ENCODE data around the gene KCNAB1.
A peak's percentile ranks its signal among the peaks of the same experiment; 100 is the strongest.
"Not testable (repeated sequence)": the region's sequence is repeated elsewhere in the genome, so short reads cannot be mapped to it uniquely, and the experiment has no call there.

The KCNAB1 gene

DNA sequence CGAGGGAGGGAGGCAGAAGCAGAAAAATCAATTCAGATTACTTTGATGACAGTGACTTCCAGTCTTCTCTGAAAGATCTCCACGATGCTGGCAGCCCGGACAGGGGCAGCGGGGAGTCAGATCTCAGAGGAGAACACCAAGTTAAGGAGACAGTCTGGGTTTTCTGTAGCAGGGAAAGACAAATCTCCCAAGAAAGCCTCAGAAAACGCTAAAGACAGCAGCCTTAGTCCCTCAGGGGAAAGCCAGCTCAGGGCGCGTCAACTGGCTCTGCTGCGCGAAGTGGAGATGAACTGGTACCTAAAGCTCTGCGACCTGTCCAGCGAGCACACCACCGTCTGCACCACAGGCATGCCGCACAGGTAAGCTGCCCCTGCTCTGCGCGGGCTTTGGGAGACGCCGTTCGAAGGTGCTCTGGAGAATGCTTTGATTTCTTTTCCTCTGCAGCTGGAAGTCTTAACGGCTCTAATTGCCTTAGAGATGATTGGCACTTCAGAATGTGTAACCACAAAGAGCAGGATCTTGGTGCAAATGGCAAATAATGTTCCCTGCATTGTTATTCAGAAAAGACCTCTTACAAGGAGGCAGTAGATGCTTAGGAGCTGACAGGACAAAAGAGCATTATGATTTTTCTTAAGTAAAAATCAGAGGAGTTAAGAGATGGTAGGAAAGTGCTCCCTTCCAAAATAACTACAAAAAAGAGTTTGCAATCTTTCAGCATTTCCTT is at the start of gene KCNAB1:
KCNAB1 (plus strand) TSS at position 51 of the 724 bp plus-strand sequence.
- no peak for DNase-seq

DNA sequence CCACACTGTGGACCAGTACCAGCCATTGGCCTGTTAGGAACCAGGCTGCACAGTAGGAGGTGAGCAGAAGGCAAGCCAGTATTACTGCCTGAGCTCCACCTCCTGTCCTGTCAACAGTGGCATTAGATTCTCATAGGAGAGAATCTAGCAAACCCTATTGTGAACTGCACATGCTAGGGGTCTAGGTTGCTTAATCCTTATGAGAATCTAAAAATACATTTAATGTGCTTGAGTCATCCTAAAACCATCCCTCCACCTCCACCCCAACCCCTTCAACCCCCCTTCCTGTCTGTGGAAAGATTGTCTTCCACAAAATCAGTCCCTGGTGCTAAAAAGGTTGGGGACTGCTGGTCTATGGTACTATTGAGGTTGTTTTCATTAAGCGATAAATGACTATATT is 49.3 kb upstream of the KCNAB1 start:
- DNase-seq = no peak

DNA sequence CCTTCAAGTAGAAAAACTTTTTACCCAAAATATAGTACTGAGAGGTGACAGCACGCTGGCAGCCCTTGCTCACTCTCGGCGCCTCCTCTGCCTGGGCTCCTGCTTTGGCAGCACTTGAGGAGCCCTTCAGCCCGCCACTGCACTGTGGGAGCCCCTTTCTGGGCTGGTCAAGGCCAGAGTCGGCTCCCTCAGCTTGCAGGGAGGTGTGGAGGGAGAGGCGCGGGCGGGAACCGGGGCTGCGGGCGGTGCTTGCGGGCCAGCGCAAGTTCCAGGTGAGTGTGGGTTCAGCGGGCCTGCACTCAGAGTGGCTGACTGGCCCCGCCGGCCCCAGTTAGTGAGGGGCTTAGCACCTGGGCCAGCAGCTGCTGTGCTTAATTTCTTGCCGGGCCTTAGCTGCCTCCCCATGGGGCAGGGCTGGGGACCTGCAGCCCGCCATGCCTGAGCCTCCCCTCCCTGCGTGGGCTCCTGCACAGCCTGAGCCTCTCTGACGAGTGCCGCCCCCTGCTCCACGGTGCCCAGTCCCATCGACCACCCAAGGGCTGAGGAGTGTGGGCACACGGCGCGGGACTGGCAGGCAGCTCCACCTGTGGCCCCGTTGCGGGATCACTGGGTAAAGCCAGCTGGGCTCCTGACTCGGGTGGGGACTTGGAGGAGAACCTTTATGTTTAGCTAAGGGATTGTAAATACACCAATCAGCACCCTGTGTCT is 47.3 kb upstream of the KCNAB1 start:
- not testable (repeated sequence) for DNase-seq

DNA sequence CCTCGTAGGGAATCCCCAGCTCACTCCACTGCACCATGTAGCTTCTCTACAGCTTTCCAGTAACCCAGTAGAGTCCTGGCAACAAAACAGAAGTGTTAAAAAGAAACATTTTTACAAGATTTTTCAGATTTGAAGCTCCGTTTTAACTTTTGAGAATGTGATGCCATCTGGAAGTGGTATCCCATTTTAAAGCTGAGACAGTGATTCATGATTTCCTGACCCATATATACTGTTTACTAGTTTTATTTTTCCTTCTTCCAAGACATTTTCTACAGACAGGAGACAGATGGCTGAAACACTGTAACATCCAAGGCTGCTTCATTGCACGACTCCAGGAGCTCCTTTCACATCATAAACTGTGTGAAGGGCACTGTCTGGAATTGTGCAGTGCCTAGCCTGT is 30.3 kb upstream of the KCNAB1 start:
- DNase-seq = no peak

DNA sequence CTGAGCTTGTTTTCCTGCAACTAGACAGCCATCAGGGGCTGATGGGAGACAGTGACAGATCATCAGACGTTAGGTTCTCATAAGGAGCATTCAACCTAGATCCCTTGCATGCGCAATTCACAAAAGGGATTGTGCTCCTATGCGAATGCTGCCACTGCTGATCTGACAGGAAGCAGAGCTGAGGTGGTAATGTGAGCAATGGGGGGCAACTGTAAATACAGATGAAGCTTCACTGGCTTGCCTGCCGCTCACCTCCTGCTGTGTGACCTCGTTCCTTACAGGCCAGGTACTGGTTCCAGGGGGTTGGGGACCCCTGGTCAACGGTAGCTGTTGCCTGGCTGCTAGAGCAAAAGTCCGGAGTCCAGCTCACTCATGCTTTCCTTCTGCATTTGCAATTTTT is 26.4 kb upstream of the KCNAB1 start:
- no peak for DNase-seq

DNA sequence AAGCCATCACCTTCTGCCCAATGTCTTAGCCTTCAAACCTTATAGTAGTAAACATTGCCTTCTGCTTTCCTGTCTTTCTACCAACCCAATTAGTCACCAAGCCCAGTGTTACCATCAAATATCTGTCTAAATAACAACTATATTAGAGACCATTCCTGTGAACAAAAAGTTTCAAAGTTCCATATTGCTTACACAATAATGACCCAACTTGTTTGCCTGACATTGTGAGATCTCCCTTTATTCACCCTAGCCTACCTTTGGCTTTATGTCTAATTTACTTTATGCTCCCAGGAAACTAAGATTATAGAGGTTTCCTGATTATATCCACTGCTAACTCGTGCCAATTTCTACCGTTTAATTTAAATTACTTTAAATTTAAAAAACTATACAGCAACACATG is 26.0 kb upstream of the KCNAB1 start:
- DNase-seq = no peak

DNA sequence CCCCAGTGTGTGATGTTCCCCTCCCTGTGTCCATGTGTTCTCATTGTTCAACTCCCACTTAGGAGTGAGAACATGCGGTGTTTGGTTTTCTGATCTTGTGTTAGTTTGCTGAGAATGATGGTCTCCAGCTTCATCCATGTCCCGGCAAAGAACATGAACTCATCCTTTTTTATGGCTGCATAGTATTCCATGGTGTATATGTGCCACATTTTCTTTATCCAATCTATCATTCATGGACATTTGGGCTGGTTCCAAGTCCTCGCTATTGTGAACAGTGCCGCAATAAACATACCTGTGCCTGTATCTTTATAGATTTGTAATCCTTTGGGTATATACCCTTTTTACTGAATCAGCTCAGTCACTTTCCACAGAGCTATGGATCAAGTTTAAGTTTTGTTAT is 24.7 kb upstream of the KCNAB1 start:
- DNase-seq = not testable (repeated sequence)

DNA sequence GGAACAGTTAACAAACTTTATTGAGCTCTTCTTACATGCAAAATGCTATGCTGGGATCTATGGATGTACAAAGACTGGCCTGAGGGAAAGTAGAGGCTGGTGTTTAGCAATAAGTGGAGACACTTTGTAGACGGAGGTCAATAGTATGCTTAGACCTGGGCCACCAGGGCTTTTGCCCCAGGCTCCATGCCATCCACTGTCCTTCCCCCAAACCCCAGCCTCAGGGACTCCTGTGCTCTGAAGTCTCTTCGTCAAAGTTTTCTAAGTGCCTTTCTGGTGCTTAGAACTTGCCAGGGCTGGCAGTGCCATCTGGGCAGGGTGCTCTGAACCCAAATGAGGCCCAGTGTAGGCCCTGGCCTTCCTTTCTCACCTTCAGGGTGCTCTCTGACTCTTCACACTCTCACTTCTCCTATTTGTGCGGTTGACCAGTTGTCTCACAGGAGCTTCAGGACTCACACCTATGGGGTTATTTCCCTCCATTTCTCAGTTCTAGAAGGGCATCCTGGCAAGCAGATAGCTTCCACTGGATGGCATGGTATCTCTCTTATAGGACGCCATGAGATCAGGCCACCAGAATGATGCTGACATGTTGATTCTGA is 21.8 kb upstream of the KCNAB1 start:
- no peak for DNase-seq

DNA sequence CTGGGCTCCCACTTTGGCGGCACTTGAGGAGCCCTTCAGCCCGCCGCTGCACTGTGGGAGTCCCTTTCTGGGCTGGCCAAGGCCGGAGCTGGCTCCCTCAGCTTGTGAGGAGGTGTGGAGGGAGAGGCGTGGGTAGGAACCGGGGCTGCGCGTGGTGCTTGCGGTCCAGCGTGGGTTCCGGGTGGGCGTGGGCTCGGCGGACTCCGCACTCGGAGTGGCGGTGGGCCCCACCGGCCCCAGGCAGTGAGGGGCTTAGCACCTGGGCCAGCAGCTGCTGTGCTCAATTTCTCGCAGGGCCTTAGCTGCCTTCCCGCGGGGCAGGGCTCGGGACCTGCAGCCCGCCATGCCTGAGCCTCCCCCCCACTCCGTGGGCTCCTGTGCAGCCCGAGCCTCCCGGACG is 21.0 kb upstream of the KCNAB1 start:
- not testable (repeated sequence) for DNase-seq

DNA sequence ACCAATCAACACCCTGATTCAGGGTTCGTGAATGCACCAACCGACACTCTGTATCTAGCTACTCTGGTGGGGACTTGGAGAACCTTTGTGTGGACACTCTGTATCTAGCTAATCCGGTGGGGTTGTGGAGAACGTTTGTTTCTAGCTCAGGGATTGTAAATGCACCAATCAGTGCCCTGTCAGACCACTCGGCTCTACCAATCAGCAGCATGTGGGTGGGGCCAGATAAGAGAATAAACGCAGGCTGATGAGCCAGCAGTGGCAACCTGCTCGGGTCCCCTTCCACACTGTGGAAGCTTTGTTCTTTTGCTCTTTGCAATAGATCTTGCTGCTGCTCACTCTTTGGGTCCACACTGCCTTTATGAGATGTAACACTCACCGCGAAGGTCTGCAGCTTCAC is 20.4 kb upstream of the KCNAB1 start:
- DNase-seq = not testable (repeated sequence)

DNA sequence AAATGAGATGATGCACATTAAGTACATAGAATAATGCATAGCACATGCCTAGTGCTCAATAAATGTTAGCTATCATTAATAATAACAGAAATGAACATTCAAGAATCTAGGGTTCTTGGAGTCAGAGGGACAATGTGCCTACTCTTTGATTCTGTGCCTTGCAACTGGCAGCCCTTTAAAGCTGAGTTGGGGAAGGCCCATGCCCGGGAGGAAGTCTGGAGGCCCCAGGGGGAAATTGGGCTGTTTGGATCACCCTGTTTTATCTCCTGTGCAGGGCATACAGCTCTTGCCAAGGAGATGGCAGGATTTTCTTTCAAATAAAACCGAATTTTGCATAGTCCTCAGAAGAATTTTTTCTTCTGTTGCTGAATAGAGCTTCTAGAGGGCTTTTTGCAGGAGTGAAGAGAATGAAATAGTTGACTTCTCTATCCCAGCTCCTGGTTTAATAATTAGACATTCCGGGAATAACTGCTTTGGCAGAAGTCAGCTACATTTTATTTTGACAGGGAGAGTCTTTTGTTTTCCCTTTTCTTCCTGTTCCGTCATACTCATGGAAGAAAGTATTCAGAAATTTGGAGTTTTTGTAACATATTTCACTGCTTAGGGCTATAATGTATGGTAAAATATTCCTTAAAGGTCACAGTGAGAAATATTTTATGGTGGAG is 18.0 kb upstream of the KCNAB1 start:
- DNase-seq = no peak

DNA sequence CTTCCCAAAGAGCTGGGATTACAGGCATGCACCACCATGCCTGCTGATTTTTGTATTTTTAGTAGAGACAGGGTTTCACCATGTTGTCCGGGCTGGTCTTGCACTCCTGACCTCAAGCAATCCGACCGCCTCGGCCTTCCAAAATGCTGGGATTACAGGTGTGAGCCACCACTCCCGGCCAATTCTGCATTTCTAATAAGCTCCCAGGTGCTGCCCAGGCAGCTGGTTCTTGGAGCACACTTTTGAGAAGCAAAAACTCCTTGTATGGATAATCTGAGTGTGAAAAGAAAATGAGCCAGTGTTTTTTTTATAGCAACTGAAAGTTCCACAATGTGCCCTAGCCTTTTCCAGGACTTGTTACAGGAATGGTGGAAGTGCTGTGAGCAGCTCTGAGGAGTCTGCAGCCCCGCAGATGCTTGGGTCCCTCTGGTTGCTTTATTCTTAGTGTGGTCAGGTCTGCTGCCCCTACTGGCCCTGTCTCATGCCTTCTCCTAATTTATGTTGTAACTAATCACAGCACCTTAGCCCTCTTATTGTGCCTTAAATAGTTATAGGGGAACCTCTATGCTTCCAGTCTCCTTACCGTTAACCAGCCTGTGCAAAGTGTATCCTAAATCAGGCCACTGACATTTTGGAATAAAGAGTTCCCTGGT is 13.5 kb upstream of the KCNAB1 start:
- no peak for DNase-seq

DNA sequence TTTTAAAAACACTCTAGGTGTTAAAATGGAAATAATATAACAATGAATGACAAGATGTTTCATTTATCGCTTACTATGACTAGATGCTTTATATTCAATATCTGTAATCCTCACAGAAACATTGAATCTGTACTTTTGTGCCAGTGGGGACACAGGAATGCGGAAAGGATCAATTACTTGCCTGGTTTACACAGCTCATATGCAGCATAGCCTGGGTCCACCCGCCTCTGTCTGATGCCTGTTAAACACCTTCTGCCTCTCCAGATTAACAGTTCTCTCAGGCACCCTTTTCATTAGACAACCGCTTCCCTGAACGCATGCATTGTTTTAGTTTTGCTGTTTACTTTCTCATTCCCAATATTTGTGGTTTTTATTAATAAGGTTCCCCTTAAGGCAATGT is 12.9 kb upstream of the KCNAB1 start:
- DNase-seq = no peak

DNA sequence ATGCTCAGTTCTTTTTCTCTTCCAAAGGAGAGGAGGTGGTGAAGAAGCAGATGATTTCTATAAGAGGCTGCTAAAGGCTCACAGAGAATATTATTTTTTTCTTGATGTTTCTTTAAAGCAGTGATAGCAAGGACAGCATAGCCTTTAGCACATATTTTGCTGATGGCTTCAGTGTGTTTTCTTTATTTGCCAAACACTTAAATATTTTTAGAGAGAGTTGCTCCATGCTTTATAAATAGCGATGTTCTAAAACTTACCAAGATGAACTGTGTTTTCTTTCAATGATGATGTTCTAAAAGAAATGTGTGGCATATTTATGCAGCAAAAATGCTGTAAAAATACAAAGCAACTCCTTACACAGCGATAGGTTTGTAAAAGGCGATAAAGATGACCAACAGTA is 11.8 kb upstream of the KCNAB1 start:
- DNase-seq = no peak

DNA sequence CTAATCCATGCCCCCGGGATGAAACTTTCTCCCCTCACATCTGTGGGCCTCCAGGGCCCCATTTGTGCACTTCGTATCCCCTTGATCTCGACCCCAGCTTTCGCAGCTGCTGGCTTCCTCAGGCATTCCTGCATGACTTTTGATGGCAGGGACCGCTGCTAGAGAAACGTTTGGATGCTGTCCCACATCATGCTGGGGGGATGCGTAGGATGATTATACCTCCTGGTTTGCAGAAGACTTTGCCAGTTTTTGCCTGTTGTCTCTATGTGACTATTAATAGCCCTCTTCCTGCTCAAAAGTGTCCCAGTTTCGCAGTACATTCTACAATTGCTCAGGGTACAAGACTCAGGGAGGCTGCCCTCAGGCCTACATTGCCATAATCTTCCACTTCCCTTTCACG is 10.4 kb upstream of the KCNAB1 start:
- DNase-seq = no peak

DNA sequence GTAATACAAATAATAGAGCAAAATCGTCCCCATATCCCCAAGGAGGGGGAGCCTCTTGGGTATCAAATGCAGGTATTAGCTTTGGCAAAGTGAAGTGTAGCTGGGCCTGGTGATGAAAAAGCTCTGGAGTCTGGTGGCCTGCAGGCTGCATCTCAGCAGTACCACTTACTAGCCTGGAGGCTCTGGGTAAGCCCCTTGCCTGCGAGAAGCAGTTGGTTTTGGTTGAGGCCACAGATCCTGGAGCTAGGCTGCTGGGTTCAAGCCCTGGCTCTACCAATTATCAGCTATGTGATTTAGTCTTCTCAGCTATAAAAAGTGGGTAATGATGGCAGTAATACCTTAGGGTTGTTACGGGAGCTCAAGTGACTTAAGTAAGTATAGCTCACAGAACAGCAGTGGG is 6.1 kb downstream of the KCNAB1 start:
- DNase-seq = no peak

DNA sequence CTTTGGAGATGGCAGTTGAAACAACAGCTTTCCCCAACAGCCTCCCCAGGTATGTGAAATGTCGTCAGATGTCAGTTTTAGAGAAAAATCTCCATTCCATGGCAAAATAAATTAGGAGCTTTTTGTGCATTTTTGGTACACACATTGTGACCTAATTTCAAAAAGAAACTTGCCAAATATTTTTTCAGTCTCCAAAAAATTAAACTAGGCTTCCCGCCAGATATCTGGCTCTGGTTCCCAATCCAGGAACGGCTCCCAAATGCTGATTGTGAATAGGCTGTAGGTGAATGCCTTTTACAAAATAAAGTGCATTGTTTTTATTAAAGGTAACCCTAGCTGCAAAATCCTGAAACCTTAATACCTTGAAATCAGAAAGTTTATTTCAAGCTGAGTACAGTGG is 10.9 kb downstream of the KCNAB1 start:
- DNase-seq = peak; percentile 16

DNA sequence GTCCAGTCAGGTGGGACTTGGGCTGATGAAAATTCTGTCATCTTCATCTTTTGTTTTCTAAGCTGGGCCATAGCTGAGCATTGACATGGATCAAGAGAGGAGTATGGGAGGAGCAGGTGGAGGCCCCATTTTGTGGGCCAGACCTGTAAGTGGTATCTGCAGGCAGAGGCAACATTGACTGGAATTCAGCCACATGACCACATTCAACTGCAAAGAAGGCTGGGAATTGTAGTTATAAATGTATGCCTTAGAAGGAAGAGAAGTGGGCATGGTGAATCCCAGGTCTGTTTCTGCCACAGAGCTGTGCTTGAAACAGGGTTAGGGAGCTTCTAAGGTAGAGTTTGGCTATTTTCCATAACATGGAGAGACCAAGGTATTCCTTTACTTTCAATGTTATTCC is 11.4 kb downstream of the KCNAB1 start:
- DNase-seq = no peak

DNA sequence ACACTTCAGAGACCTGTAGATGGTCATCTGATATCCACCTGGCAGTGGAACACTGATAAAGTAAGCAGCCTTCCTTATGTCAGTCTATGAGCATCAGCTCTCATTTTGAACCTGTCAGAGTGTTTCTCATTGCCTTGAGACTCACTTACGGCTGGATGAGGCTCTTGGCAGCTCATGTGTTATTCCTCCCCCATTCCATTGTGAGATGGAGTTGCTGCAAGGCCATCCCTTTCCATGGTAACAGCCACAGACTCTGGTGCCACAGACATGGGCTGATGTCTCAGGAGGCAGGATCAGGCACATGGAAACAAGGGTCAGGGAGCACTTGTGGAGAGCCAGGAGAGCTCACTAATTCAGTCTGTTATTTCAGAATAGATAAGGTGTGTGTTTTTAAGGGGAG is 11.9 kb downstream of the KCNAB1 start:
- peak; percentile 6 for DNase-seq

DNA sequence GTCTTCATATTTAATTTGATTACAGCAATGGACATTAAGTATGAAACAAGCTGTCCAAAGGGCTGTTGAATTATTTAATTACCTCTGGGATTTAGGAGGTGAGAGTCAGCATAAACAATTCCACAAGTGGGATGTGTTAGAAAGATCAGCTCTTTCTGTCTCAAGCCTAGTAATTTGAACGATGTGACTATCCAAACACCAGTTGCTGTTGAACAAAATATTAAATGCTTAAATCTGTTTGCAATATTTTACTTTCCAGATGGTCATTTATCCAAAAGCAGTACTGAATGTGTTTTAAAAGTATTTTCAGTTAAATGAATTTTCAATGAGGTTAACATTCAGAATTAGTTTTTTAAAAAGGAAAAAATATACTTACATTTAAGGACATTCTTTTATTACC is 12.7 kb downstream of the KCNAB1 start:
- no peak for DNase-seq

DNA sequence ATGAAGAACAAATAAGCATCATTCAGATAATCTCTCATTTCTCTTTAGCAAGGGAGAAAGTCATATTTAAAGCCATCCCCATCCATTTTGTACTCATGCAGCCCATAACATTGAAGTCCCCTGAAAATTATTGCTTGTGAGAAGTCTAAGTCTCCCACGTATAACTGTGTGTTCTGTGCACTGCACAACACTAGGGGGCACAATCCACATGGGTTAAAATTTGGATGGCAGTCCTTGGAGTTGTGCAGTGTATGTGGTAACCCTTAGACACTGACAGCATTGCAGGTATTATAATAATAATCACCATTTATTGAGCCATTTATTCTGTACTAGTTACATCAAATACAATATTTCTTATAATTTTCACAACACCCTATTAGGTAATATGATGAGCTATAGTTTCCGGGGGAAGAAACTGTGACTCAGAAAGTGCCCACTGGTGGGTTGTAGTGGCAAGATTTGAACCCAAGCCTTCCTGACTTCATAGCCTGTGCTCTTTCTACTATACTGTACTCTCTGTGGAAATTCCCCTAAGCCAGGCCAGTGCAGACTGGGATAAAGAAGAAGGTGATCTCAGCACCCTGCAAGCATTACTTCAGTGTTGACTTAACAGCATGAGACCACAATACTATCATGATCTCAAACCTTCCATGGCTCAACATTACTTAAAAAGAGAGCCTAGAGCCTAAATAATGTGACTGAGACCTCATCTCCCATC is 15.7 kb downstream of the KCNAB1 start:
- no peak for DNase-seq

DNA sequence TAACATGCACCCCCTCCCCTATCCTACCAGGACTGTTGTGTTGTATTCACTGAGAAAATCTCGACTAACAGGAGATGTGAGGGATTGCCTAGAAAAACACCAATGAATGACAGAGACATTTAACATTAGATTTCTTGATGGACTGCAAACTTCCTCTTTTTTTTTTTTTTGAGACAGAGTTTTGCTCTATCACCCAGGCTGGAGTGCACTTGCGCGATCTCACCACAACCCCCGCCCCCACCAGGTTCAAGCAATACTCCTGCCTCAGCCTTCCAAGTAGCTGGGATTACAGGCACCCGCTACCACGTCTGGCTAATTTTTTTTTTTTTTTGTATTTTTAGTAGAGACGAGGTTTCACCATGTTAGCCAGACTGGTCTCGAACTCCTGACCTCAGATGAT is 17.0 kb downstream of the KCNAB1 start:
- DNase-seq = not testable (repeated sequence)

All from midbrain (tissue), 1 donor.